ENCODE measurements around the gene NET1. TPM values are rescaled to one million over a fixed set of nuclear protein-coding genes. Genes with fewer than 3 reads are reported as not detected.
"Not testable (repeated sequence)": the region's sequence is repeated elsewhere in the genome, so short reads cannot be mapped to it uniquely, and the experiment has no call there.

NET1 gene
- total RNA-seq, 1 donor from 2014 or later = 86.2 TPM

- intact Hi-C loops (cut with DNase I); ATAC-seq; DNase-seq (ENCODE audit: low spot score): not testable (repeated sequence)
Measured at GRCh38 chr10:5475088-5475487, 62.7 kb downstream of the NET1 start.

- ATAC-seq; intact Hi-C loops (cut with DNase I); DNase-seq (ENCODE audit: low spot score): not testable (repeated sequence)
Measured at GRCh38 chr10:5475974-5476807, 63.8 kb downstream of the NET1 start.

- intact Hi-C loops (cut with DNase I) = no loop called here
- ATAC-seq (no peak), DNase-seq (ENCODE audit: low spot score) (peak; percentile 26)
Measured at GRCh38 chr10:5476918-5477525, 64.7 kb downstream of the NET1 start.

- intact Hi-C loops (cut with DNase I) = no loop called here
- DNase-seq (ENCODE audit: low spot score) = no peak
- peak; percentile 20 for ATAC-seq
Measured at GRCh38 chr10:5477948-5478693, 65.8 kb downstream of the NET1 start.

- ATAC-seq (no peak), DNase-seq (ENCODE audit: low spot score) (peak; percentile 36)
- intact Hi-C loops (cut with DNase I) = no loop called here
Measured at GRCh38 chr10:5478694-5479305, 66.4 kb downstream of the NET1 start.

GRCh38 chr10:5479481-5480161 lies 67.3 kb downstream of the NET1 start:
- DNase-seq (ENCODE audit: low spot score) (no peak), ATAC-seq (no peak)
- intact Hi-C loops (cut with DNase I) = no loop called here

- intact Hi-C loops (cut with DNase I) = no loop called here
- peak; percentile 35 for DNase-seq (ENCODE audit: low spot score)
- ATAC-seq = no peak
Measured at GRCh38 chr10:5480162-5480941, 68.0 kb downstream of the NET1 start.

- intact Hi-C loops (cut with DNase I) = no loop called here
- DNase-seq (ENCODE audit: low spot score) (peak; percentile 44), ATAC-seq (no peak)
Measured at GRCh38 chr10:5481121-5481520, 68.8 kb downstream of the NET1 start.

GRCh38 chr10:5482016-5482415 lies 69.7 kb downstream of the NET1 start:
- intact Hi-C loops (cut with DNase I) = no loop called here
- ATAC-seq = no peak
- DNase-seq (ENCODE audit: low spot score) = peak; percentile 27

GRCh38 chr10:5484205-5484604 lies 71.8 kb downstream of the NET1 start:
- intact Hi-C loops (cut with DNase I) = no loop called here
- ATAC-seq = no peak

GRCh38 chr10:5485290-5485689 lies 72.9 kb downstream of the NET1 start:
- intact Hi-C loops (cut with DNase I) = no loop called here
- ATAC-seq = no peak
- DNase-seq (ENCODE audit: low spot score) = no peak

More at GRCh38 chr10:5484205-5484604, 71.8 kb downstream of the NET1 start:
- no peak for DNase-seq (ENCODE audit: low spot score)

- ATAC-seq (no peak), DNase-seq (ENCODE audit: low spot score) (no peak)
- intact Hi-C loops (cut with DNase I) = no loop called here
Measured at GRCh38 chr10:5485948-5486852, 73.8 kb downstream of the NET1 start.

- ATAC-seq (peak; percentile 35), DNase-seq (ENCODE audit: low spot score) (no peak)
- intact Hi-C loops (cut with DNase I) = no loop called here
Measured at GRCh38 chr10:5486853-5487235, 74.5 kb downstream of the NET1 start.

- no peak for DNase-seq (ENCODE audit: low spot score)
- no peak for ATAC-seq
- intact Hi-C loops (cut with DNase I) = no loop called here
Measured at GRCh38 chr10:5488272-5489161, 76.2 kb downstream of the NET1 start.

- ATAC-seq (no peak), DNase-seq (ENCODE audit: low spot score) (no peak)
- intact Hi-C loops (cut with DNase I) = no loop called here
Measured at GRCh38 chr10:5490032-5490431, 77.7 kb downstream of the NET1 start.

All from sciatic nerve (tissue), 2 donors.